B cell (primary cell): Measurements from ENCODE around the gene SLC19A1. TPM values are rescaled to one million over a fixed set of nuclear protein-coding genes. Genes with fewer than 3 reads are reported as not detected.

Experiments used
- ATAC-seq: fragments of 200-7000 bp; cut with Tn5 transposase; one replicate; pipeline ENCODE4 v1.10.0; 2021; ENCODE audit warnings: low read depth, mild to moderate bottlenecking, moderate number of reproducible peaks, moderate library complexity
- CTCF ChIA-PET: fragments of 350-600 bp; sonication (Branson Sonifier 250); formaldehyde crosslinking; loops from one replicate; lab custom pipeline; 2021; ENCODE audit warnings: antibody characterized with exemption, inconsistent platforms; lab: Charles Lee
- POLR2A ChIA-PET: fragments of 350-600 bp; sonication (Branson Sonifier 250); formaldehyde crosslinking; loops from one replicate; lab custom pipeline; 2021; ENCODE audit warnings: antibody characterized with exemption; lab: Charles Lee
- DNase-seq: peaks from one replicate; pipeline ENCODE4 v3.0.0; 2013
- H2AFZ ChIP-seq: 2 replicates; pipeline ENCODE4 v1.6.1; 2012; ENCODE audit warnings: mild to moderate bottlenecking, low read depth, low read length; ENCODE audit not compliant: insufficient read depth, poor library complexity, severe bottlenecking
- H3K27ac ChIP-seq, 2 donors: 1 replicate in 1 of 2; 2 replicates in 1 of 2; pipeline ENCODE4 v1.5.1; 2012 to 2013; ENCODE audit warnings: low read length in 2 of 2, mild to moderate bottlenecking in 2 of 2, moderate library complexity in 1 of 2
- H3K27me3 ChIP-seq, 4 experiments: fragments of 200-600 bp in 1 of 4; sonication (generic) in 1 of 4; replicated peaks in 1 of 4; 1 replicate in 2 of 4; 2 replicates in 2 of 4; pipeline versions ENCODE4 v1.6.1 to v1.7.0; 2013 to 2016; ENCODE audit warnings: low read length in 3 of 4, mild to moderate bottlenecking in 2 of 4, mixed read lengths in 1 of 4, moderate library complexity in 1 of 4; ENCODE audit not compliant: insufficient read depth in 4 of 4, control insufficient read depth in 3 of 4; ENCODE audit errors: control extremely low read depth in 1 of 4
- H3K36me3 ChIP-seq, 2 experiments: replicated peaks in 1 of 2; 1 replicate in 1 of 2; 2 replicates in 1 of 2; pipeline versions ENCODE4 v1.6.1 to v1.7.1; 2013; ENCODE audit warnings: low read length in 1 of 2; ENCODE audit not compliant: insufficient read depth in 2 of 2, control insufficient read depth in 1 of 2; ENCODE audit errors: control extremely low read depth in 1 of 2, extremely low read depth in 1 of 2
- H3K4me1 ChIP-seq, 2 donors: fragments of 200-600 bp in 1 of 2; sonication (generic) in 1 of 2; 1 replicate in 1 of 2; 2 replicates in 1 of 2; pipeline versions ENCODE4 v1.5.1 to v1.6.1; 2013 to 2017; ENCODE audit warnings: low read length in 2 of 2; ENCODE audit not compliant: control insufficient read depth in 2 of 2, insufficient read depth in 2 of 2
- H3K4me2 ChIP-seq: replicated peaks from 2 replicates; pipeline ENCODE3; 2012; ENCODE audit warnings: mild to moderate bottlenecking, low read depth, low read length; ENCODE audit not compliant: poor library complexity, severe bottlenecking
- H3K4me3 ChIP-seq, 5 experiments: fragments of 200-600 bp in 1 of 5; sonication (generic) in 1 of 5; 1 replicate in 3 of 5; 2 replicates in 2 of 5; pipeline versions ENCODE4 v1.5.1 to v1.7.0; 2011 to 2016; ENCODE audit warnings: low read length in 4 of 5, mild to moderate bottlenecking in 4 of 5, low read depth in 2 of 5, control low read depth in 1 of 5, moderate library complexity in 1 of 5; ENCODE audit not compliant: insufficient read depth in 1 of 5; ENCODE audit errors: control extremely low read depth in 1 of 5, extremely low read depth in 1 of 5
- H3K79me2 ChIP-seq: fragments of 200-600 bp; sonication (generic); one replicate; pipeline ENCODE4 v1.6.0; 2016; ENCODE audit warnings: low read length; ENCODE audit not compliant: control insufficient read depth, insufficient read depth
- H3K9ac ChIP-seq: fragments of 200-600 bp; sonication (generic); 2 replicates; pipeline ENCODE4 v1.6.1; 2017; ENCODE audit warnings: mild to moderate bottlenecking, low read length, moderate library complexity
- H3K9me3 ChIP-seq, 3 donors: one replicate each; pipeline versions ENCODE4 v1.6.1 to v1.7.1; 2013; ENCODE audit warnings: low read length in 2 of 3; ENCODE audit not compliant: control insufficient read depth in 2 of 3, insufficient read depth in 1 of 3; ENCODE audit errors: control extremely low read depth in 1 of 3
- H4K20me1 ChIP-seq: 2 replicates; pipeline ENCODE4 v1.6.0; 2012; ENCODE audit warnings: mild to moderate bottlenecking, low read length; ENCODE audit not compliant: insufficient read depth, control insufficient read depth, poor library complexity, severe bottlenecking
- H3K27ac Mint-ChIP-seq: one replicate; pipeline ENCODE4 v1.8.0; 2021; ENCODE audit warnings: mixed read lengths
- H3K27me3 Mint-ChIP-seq: one replicate; pipeline ENCODE4 v1.8.0; 2021; ENCODE audit warnings: mixed read lengths
- H3K4me1 Mint-ChIP-seq: one replicate; pipeline ENCODE4 v1.8.0; 2021; ENCODE audit warnings: mixed read lengths
- H3K4me3 Mint-ChIP-seq: one replicate; pipeline ENCODE4 v1.8.0; 2021; ENCODE audit warnings: mixed read lengths
- H3K9me3 Mint-ChIP-seq: one replicate; pipeline ENCODE4 v1.8.0; 2022; ENCODE audit warnings: mixed read lengths; ENCODE audit not compliant: insufficient read depth
- EZH2 ChIP-seq: IDR thresholded peaks from 2 replicates; pipeline ENCODE4 v1.6.1; 2012; ENCODE audit warnings: borderline replicate concordance, low read depth, mild to moderate bottlenecking, moderate library complexity, low read length; ENCODE audit not compliant: insufficient read depth, poor library complexity, severe bottlenecking
- WGBS: methylation state at CpG from one replicate; pipeline ENCODE4 v1.1.5; 2013; ENCODE audit warnings: missing lambda C conversion rate; ENCODE audit not compliant: insufficient coverage; 5-methylcytosine and 5-hydroxymethylcytosine counted together
- intact Hi-C: fragments of 100-400 bp; cut with micrococcal nuclease; formaldehyde crosslinking; loops from one replicate; pipeline ENCODE4 v1.10.0; 2022
- polyA plus RNA-seq: library from polyadenylated mRNA; depleted of rRNA; stranded (reverse); fragments of >200 nt; gene quantifications from 2 replicates; pipeline ENCODE4 v1.2.3, GENCODE V29; 2012
- total RNA-seq, 2 donors: library from RNA; stranded (reverse); fragments of 120-200 nt in 1 of 2; gene quantifications; 1 replicate in 1 of 2; 2 replicates in 1 of 2; pipeline versions ENCODE4 v1.2.3 to v1.2.4, GENCODE V29; 2013 to 2022
- TF ChIP-seq, protein P1 (sequence below): fragments of 200-600 bp; IDR thresholded peaks from one replicate; pipeline ENCODE4 v1.8.0; 2022; ENCODE audit warnings: antibody characterized with exemption, mild to moderate bottlenecking

The SLC19A1 gene
- total and polyA plus RNA-seq, 2 donors (not counting 1 experiment from before 2014, with no cell fraction given): 8.7 to 10.1 TPM

DNA sequence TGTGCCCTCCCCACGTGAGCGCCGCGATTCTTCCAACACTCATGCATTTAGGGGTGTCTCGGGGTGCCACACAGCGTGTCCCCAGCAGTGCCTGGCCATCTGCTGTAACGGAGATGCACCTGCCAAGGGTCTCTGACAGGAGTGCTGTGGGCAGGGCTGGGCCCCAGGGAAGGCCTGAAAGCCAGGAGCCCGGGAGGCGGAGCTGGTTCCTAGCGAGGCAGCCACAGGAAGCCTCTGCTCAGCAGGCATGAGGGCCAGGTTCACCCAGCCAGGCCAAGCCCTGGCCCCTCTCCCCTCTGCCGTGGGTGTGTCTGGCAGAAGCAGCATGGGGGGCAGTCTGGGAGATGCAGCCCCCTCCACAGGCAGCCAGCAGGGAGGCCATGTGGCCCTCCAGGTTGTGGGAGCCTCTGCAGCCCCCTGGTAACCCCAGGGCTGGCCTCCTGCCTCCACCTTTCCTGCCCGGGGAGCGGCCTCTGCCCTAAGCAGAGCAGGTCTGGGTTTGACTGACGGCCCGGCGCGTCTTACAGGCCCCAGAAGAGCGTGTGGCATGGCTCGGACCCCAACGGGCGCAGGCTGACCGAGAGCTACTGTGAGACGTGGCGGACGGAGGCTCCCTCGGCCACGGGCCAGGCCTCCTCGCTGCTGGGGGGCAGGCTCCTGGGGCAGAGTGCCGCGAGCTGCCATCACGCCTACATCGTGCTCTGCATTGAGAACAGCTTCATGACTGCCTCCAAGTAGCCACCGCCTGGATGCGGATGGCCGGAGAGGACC, 30.4 kb downstream of the SLC19A1 start:
- no peak overlapping the region for H3K4me3 ChIP-seq
- ChIA-PET POLR2A (no interaction called here), CTCF (no interaction called here)
- H3K36me3 ChIP-seq: peaks cover 0 to 5% of the 10 kb centered on the region in 2 experiments
- no peaks in the 10 kb centered on the region for H3K4me1 ChIP-seq
- no peaks in the 10 kb centered on the region for H3K27me3 ChIP-seq
- Mint-ChIP-seq H3K27me3 (no peaks in the 10 kb centered on the region), H3K4me3 (no peak overlapping the region), H3K4me1 (no peaks in the 10 kb centered on the region), H3K27ac (no peak overlapping the region), H3K9me3 (no peaks in the 10 kb centered on the region)
- H3K9ac ChIP-seq: no peak overlapping the region
- DNase-seq (no peak), ATAC-seq (no peak)
- TF ChIP-seq, protein P1, sequence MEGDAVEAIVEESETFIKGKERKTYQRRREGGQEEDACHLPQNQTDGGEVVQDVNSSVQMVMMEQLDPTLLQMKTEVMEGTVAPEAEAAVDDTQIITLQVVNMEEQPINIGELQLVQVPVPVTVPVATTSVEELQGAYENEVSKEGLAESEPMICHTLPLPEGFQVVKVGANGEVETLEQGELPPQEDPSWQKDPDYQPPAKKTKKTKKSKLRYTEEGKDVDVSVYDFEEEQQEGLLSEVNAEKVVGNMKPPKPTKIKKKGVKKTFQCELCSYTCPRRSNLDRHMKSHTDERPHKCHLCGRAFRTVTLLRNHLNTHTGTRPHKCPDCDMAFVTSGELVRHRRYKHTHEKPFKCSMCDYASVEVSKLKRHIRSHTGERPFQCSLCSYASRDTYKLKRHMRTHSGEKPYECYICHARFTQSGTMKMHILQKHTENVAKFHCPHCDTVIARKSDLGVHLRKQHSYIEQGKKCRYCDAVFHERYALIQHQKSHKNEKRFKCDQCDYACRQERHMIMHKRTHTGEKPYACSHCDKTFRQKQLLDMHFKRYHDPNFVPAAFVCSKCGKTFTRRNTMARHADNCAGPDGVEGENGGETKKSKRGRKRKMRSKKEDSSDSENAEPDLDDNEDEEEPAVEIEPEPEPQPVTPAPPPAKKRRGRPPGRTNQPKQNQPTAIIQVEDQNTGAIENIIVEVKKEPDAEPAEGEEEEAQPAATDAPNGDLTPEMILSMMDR: no peak
- TF ChIP-seq EZH2: no peak
- H3K4me2 ChIP-seq: no peak overlapping the region
- peaks cover 0 to 3% (median 0%) of the 10 kb centered on the region in 3 donors for H3K9me3 ChIP-seq
- 94% methylated on average over 35 of the region's 35 CpGs for WGBS
- no peaks in the 10 kb centered on the region for H4K20me1 ChIP-seq
- H2AFZ ChIP-seq: no peak overlapping the region
- no peaks in the 10 kb centered on the region for H3K79me2 ChIP-seq
- intact Hi-C loops: no loop called here
- H3K27ac ChIP-seq: no peak overlapping the region

DNA sequence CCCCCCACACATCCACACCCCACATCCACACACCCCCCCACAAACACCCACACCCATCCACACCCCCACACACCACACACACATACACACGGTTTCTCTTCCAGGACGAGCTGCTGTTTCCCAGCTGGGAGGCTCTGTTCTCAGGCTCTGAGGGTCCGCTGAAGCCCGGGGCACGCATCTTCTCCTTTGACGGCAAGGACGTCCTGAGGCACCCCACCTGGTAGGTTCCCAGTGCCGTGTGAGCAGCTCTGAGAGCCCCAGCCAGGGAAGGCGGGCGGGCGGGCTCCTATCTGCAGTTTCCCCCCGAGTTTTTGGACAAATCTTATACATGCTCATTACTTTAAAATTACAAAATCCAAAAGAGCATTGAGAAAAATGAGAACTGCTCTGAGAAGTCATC, 31.2 kb downstream of the SLC19A1 start:
- ChIA-PET CTCF (no interaction called here), POLR2A (no interaction called here)
- no peak overlapping the region for H3K4me3 Mint-ChIP-seq
- Histone ChIP-seq H3K4me3 (no peak overlapping the region), H3K9me3 (no peaks in the 10 kb centered on the region), H3K9ac (no peak overlapping the region), H3K27ac (no peak overlapping the region), H3K36me3 (peaks cover 0 to 5% of the 10 kb centered on the region in 2 experiments), H4K20me1 (no peaks in the 10 kb centered on the region), H3K4me2 (no peak overlapping the region), H2AFZ (no peak overlapping the region), H3K27me3 (no peaks in the 10 kb centered on the region), H3K4me1 (no peaks in the 10 kb centered on the region), H3K79me2 (no peaks in the 10 kb centered on the region)
- ATAC-seq (no peak), DNase-seq (no peak)
- no peak overlapping the region for H3K27ac Mint-ChIP-seq
- 92% methylated on average over 10 of the region's 12 CpGs for WGBS
- intact Hi-C loops: no loop called here
- no peaks in the 10 kb centered on the region for H3K9me3 Mint-ChIP-seq
- H3K27me3 Mint-ChIP-seq: no peaks in the 10 kb centered on the region
- no peak for TF ChIP-seq EZH2
- no peaks in the 10 kb centered on the region for H3K4me1 Mint-ChIP-seq
